GM18868 (cell line): ENCODE data around the gene VIPAS39.
"Not testable (repeated sequence)": the region's sequence is repeated elsewhere in the genome, so short reads cannot be mapped to it uniquely, and the experiment has no call there.

Experiments
- ATAC-seq: cut with Tn5 transposase; IDR thresholded peaks from one replicate; pipeline ENCODE4 v1.9.1; 2021; ENCODE audit warnings: mild to moderate bottlenecking, moderate library complexity; ENCODE audit not compliant: unreplicated experiment

The VIPAS39 gene

GRCh38 chr14:77470224-77470870 lies 12.9 kb upstream of the VIPAS39 start:
- no peak for ATAC-seq

- ATAC-seq: no peak
Measured at GRCh38 chr14:77469539-77469938, 12.1 kb upstream of the VIPAS39 start.

- ATAC-seq: no peak
Measured at GRCh38 chr14:77469067-77469505, 11.7 kb upstream of the VIPAS39 start.

GRCh38 chr14:77467801-77468200 lies 10.4 kb upstream of the VIPAS39 start:
- no peak for ATAC-seq

- no peak for ATAC-seq
Measured at GRCh38 chr14:77459072-77459723, 1.8 kb upstream of the VIPAS39 start.

- ATAC-seq: peak; percentile 11
Measured at GRCh38 chr14:77458249-77458950, 999 bp upstream of the VIPAS39 start.

- ATAC-seq: peak; percentile 24
Measured at GRCh38 chr14:77457115-77457521, 283 bp downstream of the VIPAS39 start.

- no peak for ATAC-seq
Measured at GRCh38 chr14:77455966-77456640, 1.3 kb downstream of the VIPAS39 start.

- no peak for ATAC-seq
Measured at GRCh38 chr14:77442196-77442595, 15.2 kb downstream of the VIPAS39 start.

GRCh38 chr14:77439861-77440260 lies 17.5 kb downstream of the VIPAS39 start:
- ATAC-seq: no peak

GRCh38 chr14:77438596-77438995 lies 18.8 kb downstream of the VIPAS39 start:
- ATAC-seq: no peak

GRCh38 chr14:77436042-77436441 lies 21.4 kb downstream of the VIPAS39 start:
- no peak for ATAC-seq

- ATAC-seq: no peak
Measured at GRCh38 chr14:77426396-77426795, 31.0 kb downstream of the VIPAS39 start.

- ATAC-seq: no peak
Measured at GRCh38 chr14:77424862-77425261, 32.5 kb downstream of the VIPAS39 start.

GRCh38 chr14:77423423-77423822 lies 34.0 kb downstream of the VIPAS39 start, which contains the start of gene NOXRED1:
Gene NOXRED1 (minus strand): TSS chr14:77423523. CDS start chr14:77422889, 634 bp downstream.
- ATAC-seq: no peak

GRCh38 chr14:77421201-77421600 lies 36.2 kb downstream of the VIPAS39 start:
- ATAC-seq: no peak

GRCh38 chr14:77416836-77417235 lies 40.6 kb downstream of the VIPAS39 start:
- no peak for ATAC-seq

- not testable (repeated sequence) for ATAC-seq
Measured at GRCh38 chr14:77416098-77416497, 41.3 kb downstream of the VIPAS39 start.

GRCh38 chr14:77415403-77416030 lies 41.9 kb downstream of the VIPAS39 start:
- ATAC-seq: not testable (repeated sequence)

- no peak for ATAC-seq
Measured at GRCh38 chr14:77409131-77409533, 48.3 kb downstream of the VIPAS39 start.

GRCh38 chr14:77407158-77407557 lies 50.2 kb downstream of the VIPAS39 start:
- ATAC-seq: no peak
